Adrenal gland (tissue), 12 donors: ENCODE measurements around the gene DZANK1. TPM values are rescaled to one million over a fixed set of nuclear protein-coding genes. Genes with fewer than 3 reads are reported as not detected.

Experiments used
- DNase-seq, 7 donors: peaks; one replicate each; pipeline ENCODE4 v3.0.0-alpha.2; 2019 to 2020
- H3K27ac ChIP-seq, 5 donors: fragments of 200-600 bp; sonication (generic) in 4 of 5; 1 replicate in 3 of 5; 2 replicates in 2 of 5; pipeline versions ENCODE4 v1.5.1 to v1.8.0; 2016 to 2020; ENCODE audit warnings: mild to moderate bottlenecking in 1 of 5
- H3K27me3 ChIP-seq: fragments of 200-600 bp; 2 replicates; pipeline ENCODE4 v1.8.0; 2021
- H3K36me3 ChIP-seq, 2 donors: fragments of 200-600 bp; replicated peaks in 1 of 2; 1 replicate in 1 of 2; 2 replicates in 1 of 2; pipeline versions ENCODE4 v1.5.1 to v1.8.0; 2018 to 2022
- H3K4me1 ChIP-seq, 2 donors: fragments of 200-600 bp; replicated peaks in 1 of 2; 1 replicate in 1 of 2; 2 replicates in 1 of 2; pipeline versions ENCODE4 v1.5.1 to v1.8.0; 2018 to 2021
- H3K4me3 ChIP-seq, 4 donors: fragments of 200-600 bp; sonication (generic) in 3 of 4; one replicate each; pipeline ENCODE4 v1.5.1; 2016 to 2018
- H3K9me3 ChIP-seq, 3 donors: fragments of 200-600 bp; sonication (generic) in 1 of 3; replicated peaks in 1 of 3; 1 replicate in 2 of 3; 2 replicates in 1 of 3; pipeline versions ENCODE4 v1.5.1 to v1.8.0; 2016 to 2021
- CTCF ChIP-seq, 6 experiments: fragments of 450-650 bp in 4 of 6; fragments of 200-600 bp in 2 of 6; sonication (generic) in 1 of 6; IDR thresholded peaks; 1 replicate in 5 of 6; 2 replicates in 1 of 6; pipeline versions ENCODE4 v1.5.1 to v1.8.0; 2016 to 2021; ENCODE audit warnings: antibody characterized with exemption in 6 of 6, mild to moderate bottlenecking in 2 of 6, moderate library complexity in 1 of 6
- POLR2A ChIP-seq, 2 donors: fragments of 450-650 bp; IDR thresholded peaks; one replicate each; pipeline ENCODE4 v1.6.1; 2017; ENCODE audit warnings: antibody characterized with exemption in 2 of 2, mild to moderate bottlenecking in 2 of 2, moderate library complexity in 1 of 2
- WGBS, 4 donors: extraction: QIAGEN DNeasy Blood & Tissue Kit in 2 of 4; methylation state at CpG; one replicate each; pipeline versions ENCODE4 v1.1.5 to v1.1.7; 2013 to 2017; 5-methylcytosine and 5-hydroxymethylcytosine counted together
- intact Hi-C, 2 donors: fragments of 100-400 bp; cut with DNase I; formaldehyde crosslinking; loops; one replicate each; pipeline versions ENCODE4 v1.14.1 to v1.15.0; 2022 to 2023
- polyA plus RNA-seq, 3 donors: library from polyadenylated mRNA; stranded (reverse); fragments of 200-250 nt in 2 of 3; fragments of 350-450 nt in 1 of 3; fragmentation: Illumina TruSeq in 1 of 3; extraction: RNeasy Lipid Tissue Mini Kit (QIAGEN cat#74804) in 1 of 3; gene quantifications; one replicate each; pipeline ENCODE4 v1.2.3, GENCODE V29; 2013 to 2014
- total RNA-seq, 9 donors: library from RNA; depleted of rRNA in 4 of 9; stranded (reverse); fragments of >200 nt in 4 of 9; fragments of 120-200 nt in 1 of 9; fragmentation: NEBNext Ultra II Directional in 1 of 9; extraction: Animal tissue kit (Norgen Biotek cat#: 25700) in 1 of 9; gene quantifications; one replicate each; pipeline versions ENCODE4 v1.1.0 to v1.2.4, GENCODE V29; 2013 to 2023
- donor health status: healthy with polysubstance abuse.
- donor health status: Bipolar disorder and iron deficiency.
- donor health status: DM: yes; HTN: yes; CAD: no.
- donor health status: DM: no; HTN: no; CAD: no.
- donor health status: DM: no; HTN: no; CAD: no.
- donor health status: DM: yes; HTN: yes; CAD: no.

Gene DZANK1
- total and polyA plus RNA-seq, 12 donors, result 1.3 to 5.7 (median 3.0) TPM

GRCh38 chr20:18488301-18488700 lies 21.5 kb upstream of the DZANK1 start:
- Histone ChIP-seq H3K27me3 (no peaks in the 10 kb centered on the region), H3K36me3 (peaks cover 0 to 45% of the 10 kb centered on the region in 2 donors), H3K27ac (no peak overlapping the region), H3K9me3 (no peaks in the 10 kb centered on the region), H3K4me1 (no peaks in the 10 kb centered on the region), H3K4me3 (no peak overlapping the region)
- WGBS, 4 donors, result 96 to 98% (median 98%) methylated on average over 3 of the region's 3 CpGs
- TF ChIP-seq POLR2A (IDR thresholded peaks at IDR 0.05), result no peak
- no peak for TF ChIP-seq CTCF (IDR thresholded peaks at IDR 0.05)
- no peak for DNase-seq
- intact Hi-C loops, result no loop called here

GRCh38 chr20:18481596-18481995 lies 14.8 kb upstream of the DZANK1 start:
- TF ChIP-seq POLR2A (IDR thresholded peaks at IDR 0.05), result no peak
- TF ChIP-seq CTCF (IDR thresholded peaks at IDR 0.05), result no peak
- intact Hi-C loops, result no loop called here
- Histone ChIP-seq H3K27ac (no peak overlapping the region), H3K9me3 (no peaks in the 10 kb centered on the region), H3K27me3 (no peaks in the 10 kb centered on the region), H3K4me3 (no peak overlapping the region), H3K36me3 (peaks cover 0 to 70% of the 10 kb centered on the region in 2 donors), H3K4me1 (no peaks in the 10 kb centered on the region)
- WGBS, 4 donors, result 89 to 98% (median 91%) methylated on average over 4 of the region's 4 CpGs
- DNase-seq, result no peak

- Histone ChIP-seq H3K27me3 (no peaks in the 10 kb centered on the region), H3K9me3 (no peaks in the 10 kb centered on the region), H3K27ac (no peak overlapping the region), H3K4me1 (no peaks in the 10 kb centered on the region), H3K36me3 (peaks cover 0 to 64% of the 10 kb centered on the region in 2 donors), H3K4me3 (no peak overlapping the region)
- intact Hi-C loops, result no loop called here
- DNase-seq, result no peak
- WGBS, 4 donors, result 90 to 100% (median 98%) methylated on average over 1 of the region's 1 CpG
- TF ChIP-seq POLR2A (IDR thresholded peaks at IDR 0.05) (no peak), CTCF (IDR thresholded peaks at IDR 0.05) (no peak)
Measured at GRCh38 chr20:18477821-18478220, 11.0 kb upstream of the DZANK1 start.

- H3K4me3 ChIP-seq, result no peak overlapping the region
- no peaks in the 10 kb centered on the region for H3K27me3 ChIP-seq
- intact Hi-C loops, result no loop called here
- DNase-seq, result no peak
- peaks cover 0 to 58% of the 10 kb centered on the region in 2 donors for H3K36me3 ChIP-seq
- H3K27ac ChIP-seq, result no peak overlapping the region
- H3K9me3 ChIP-seq, result no peaks in the 10 kb centered on the region
- no peaks in the 10 kb centered on the region for H3K4me1 ChIP-seq
- WGBS, 4 donors, result 91 to 100% (median 97%) methylated on average over 1 of the region's 1 CpG
- TF ChIP-seq POLR2A (IDR thresholded peaks at IDR 0.05) (no peak), CTCF (IDR thresholded peaks at IDR 0.05) (no peak)
Measured at GRCh38 chr20:18477218-18477617, 10.4 kb upstream of the DZANK1 start.
